BE2C (cell line): ENCODE measurements around the gene MACROD1.

Experiments used
- DNase-seq: peaks from one replicate; pipeline ENCODE4 v3.0.0-alpha.2; 2020
- H3K27me3 ChIP-seq: fragments of 250-450 bp; sonication (Bioruptor Pico); 2 replicates; pipeline ENCODE4 v1.5.1; 2020; ENCODE audit warnings: mild to moderate bottlenecking
- H3K36me3 ChIP-seq: fragments of 250-450 bp; sonication (Bioruptor Pico); 2 replicates; pipeline ENCODE4 v1.5.1; 2020; ENCODE audit warnings: mild to moderate bottlenecking
- H3K4me1 ChIP-seq: fragments of 250-450 bp; sonication (Bioruptor Pico); 2 replicates; pipeline ENCODE4 v1.5.1; 2020
- H3K4me3 ChIP-seq: 2 replicates; pipeline ENCODE4 v1.5.1; 2011; ENCODE audit warnings: low read depth, low read length
- H3K9me3 ChIP-seq: fragments of 250-450 bp; sonication (Bioruptor Pico); 2 replicates; pipeline ENCODE4 v1.5.1; 2020
- CTCF ChIP-seq: IDR thresholded peaks from 2 replicates; pipeline ENCODE4 v1.5.1; 2012; ENCODE audit warnings: mild to moderate bottlenecking, low read depth, low read length

Gene MACROD1

DNA sequence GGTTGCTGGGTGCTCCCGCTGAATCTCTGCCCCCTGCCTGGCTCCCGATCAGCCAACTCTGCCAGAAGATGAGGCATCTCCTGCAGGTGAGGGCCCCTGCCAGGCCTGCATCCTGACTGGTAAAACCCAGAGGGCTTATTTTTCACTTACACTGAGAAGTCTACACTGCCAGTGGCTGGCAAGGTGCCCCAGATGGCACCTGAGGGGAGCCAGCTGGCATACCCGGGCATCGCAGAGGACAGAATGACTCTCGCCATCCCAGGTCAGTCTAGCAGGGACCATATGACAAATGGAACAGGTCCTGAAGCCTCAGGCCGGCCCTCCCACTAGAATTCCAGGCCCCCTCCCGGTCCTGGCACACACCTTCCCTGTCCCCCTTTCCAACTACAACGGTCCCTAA is 30.9 kb downstream of the MACROD1 start:
- no peaks in the 10 kb centered on the region for H3K9me3 ChIP-seq
- no peak for TF ChIP-seq CTCF
- DNase-seq, result no peak
- no peaks in the 10 kb centered on the region for H3K27me3 ChIP-seq
- H3K4me1 ChIP-seq, result peaks cover 11% of the 10 kb centered on the region
- no peak overlapping the region for H3K4me3 ChIP-seq
- H3K36me3 ChIP-seq, result no peaks in the 10 kb centered on the region

DNA sequence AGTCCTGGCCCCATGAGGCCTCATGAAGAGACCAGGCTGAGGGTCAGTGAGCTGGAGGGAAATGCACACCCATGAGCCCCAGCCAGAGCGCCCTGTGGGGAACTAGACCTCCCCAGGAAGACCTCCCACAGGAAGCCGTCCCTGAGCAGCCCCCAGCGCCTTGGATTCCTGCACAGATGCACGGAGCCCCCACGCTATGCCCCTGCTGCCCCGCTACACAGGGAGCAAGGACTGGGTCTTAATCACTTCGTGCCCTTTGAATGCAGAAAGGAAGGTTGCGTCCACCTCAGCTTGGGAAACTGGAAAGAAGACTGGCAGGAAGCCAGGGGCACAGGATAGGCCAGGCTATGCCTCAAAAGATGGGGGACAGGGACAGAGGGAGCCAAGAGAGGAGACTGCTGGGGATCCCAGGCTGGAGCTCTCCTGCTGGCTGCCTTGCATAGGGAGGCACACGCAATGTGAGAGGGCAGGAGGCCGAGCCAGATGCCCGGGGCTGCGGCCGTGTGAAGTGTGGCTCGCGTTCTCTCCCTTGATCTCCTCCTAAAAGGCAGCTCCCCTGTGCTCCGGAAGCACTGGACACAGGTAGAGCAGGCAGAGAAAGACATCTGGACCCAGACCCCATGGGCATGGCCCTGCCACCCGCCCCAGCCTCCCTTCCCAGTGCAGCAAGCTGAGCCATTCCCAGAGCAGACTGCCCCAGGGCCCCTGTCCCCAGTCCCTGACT is 32.8 kb downstream of the MACROD1 start:
- H3K27me3 ChIP-seq, result no peaks in the 10 kb centered on the region
- DNase-seq, result no peak

GRCh38 chr11:64132191-64132771 is 33.6 kb downstream of the MACROD1 start:
- peaks cover 11% of the 10 kb centered on the region for H3K4me1 ChIP-seq
- H3K4me3 ChIP-seq, result no peak overlapping the region
- peak; percentile 48 for DNase-seq
- no peaks in the 10 kb centered on the region for H3K9me3 ChIP-seq
- H3K27me3 ChIP-seq, result no peaks in the 10 kb centered on the region
- no peak for TF ChIP-seq CTCF
- H3K36me3 ChIP-seq, result no peaks in the 10 kb centered on the region

More for the DNA sequence above, 32.8 kb downstream of the MACROD1 start:
- Histone ChIP-seq H3K9me3 (no peaks in the 10 kb centered on the region), H3K36me3 (no peaks in the 10 kb centered on the region), H3K4me3 (no peak overlapping the region), H3K4me1 (peaks cover 11% of the 10 kb centered on the region)
- TF ChIP-seq CTCF, result no peak

GRCh38 chr11:64131683-64132190 is 34.2 kb downstream of the MACROD1 start:
- peaks cover 11% of the 10 kb centered on the region for H3K4me1 ChIP-seq
- TF ChIP-seq CTCF, result no peak
- H3K4me3 ChIP-seq, result no peak overlapping the region
- H3K9me3 ChIP-seq, result no peaks in the 10 kb centered on the region
- H3K36me3 ChIP-seq, result no peaks in the 10 kb centered on the region
- no peak for DNase-seq
- H3K27me3 ChIP-seq, result no peaks in the 10 kb centered on the region

GRCh38 chr11:64130618-64131017 is 35.3 kb downstream of the MACROD1 start:
- Histone ChIP-seq H3K36me3 (no peaks in the 10 kb centered on the region), H3K27me3 (no peaks in the 10 kb centered on the region), H3K4me1 (peaks cover 11% of the 10 kb centered on the region), H3K4me3 (no peak overlapping the region), H3K9me3 (no peaks in the 10 kb centered on the region)
- DNase-seq, result no peak
- no peak for TF ChIP-seq CTCF

GRCh38 chr11:64129403-64129802 is 36.5 kb downstream of the MACROD1 start:
- Histone ChIP-seq H3K27me3 (no peaks in the 10 kb centered on the region), H3K4me3 (no peak overlapping the region), H3K4me1 (peaks cover 11% of the 10 kb centered on the region), H3K9me3 (no peaks in the 10 kb centered on the region), H3K36me3 (no peaks in the 10 kb centered on the region)
- DNase-seq, result no peak
- no peak for TF ChIP-seq CTCF
